Endometrial microvascular endothelial cells (primary cell): ENCODE results near the gene MNAT1. TPM values are rescaled to one million over a fixed set of nuclear protein-coding genes. Genes with fewer than 3 reads are reported as not detected.

Experiments
- in situ Hi-C: cut with HindIII; loops from 2 replicates; pipeline ENCODE4 v1.10.0; 2017; ENCODE audit warnings: low sequenced_read_pairs, low pct_unique_long_range_greater_than_20kb; ENCODE audit errors: inconsistent ontology term
- total RNA-seq: library from RNA; depleted of rRNA; stranded (reverse); fragments of >200 nt; gene quantifications from one replicate; pipeline ENCODE4 v1.2.3, GENCODE V29; 2015; ENCODE audit errors: inconsistent ontology term

Gene MNAT1
- total RNA-seq, 1 donor from 2014 or later: 29.2 TPM

GRCh38 chr14:60980811-60981632, 246.5 kb downstream of the MNAT1 start, which contains the start of the genes SLC38A6 and TRMT5:
Gene SLC38A6 (plus strand): TSS chr14:60981245. CDS start chr14:60981278, 33 bp downstream.
Gene TRMT5 (minus strand): TSS chr14:60981079. CDS start chr14:60980973, 106 bp downstream.
- in situ Hi-C loops: no loop called here

GRCh38 chr14:60981633-60982455, 247.3 kb downstream of the MNAT1 start:
- in situ Hi-C loops: no loop called here

- in situ Hi-C loops: no loop called here
These were observed 249.6 kb downstream of the MNAT1 start for GRCh38 chr14:60984196-60984595.

- in situ Hi-C loops: no loop called here
These were observed 251.9 kb downstream of the MNAT1 start for GRCh38 chr14:60986500-60986899.

GRCh38 chr14:60989599-60989998, 255.0 kb downstream of the MNAT1 start:
- in situ Hi-C loops: no loop called here

GRCh38 chr14:60998617-60999016, 264.1 kb downstream of the MNAT1 start:
- in situ Hi-C loops: no loop called here

- in situ Hi-C loops: no loop called here
These were observed 265.0 kb downstream of the MNAT1 start for GRCh38 chr14:60999536-60999935.

GRCh38 chr14:61003571-61003970, 269.0 kb downstream of the MNAT1 start:
- in situ Hi-C loops: no loop called here

- in situ Hi-C loops: no loop called here
These were observed 285.0 kb downstream of the MNAT1 start for GRCh38 chr14:61019537-61019936.

Other genes with a start within 250 kb of the MNAT1 start
- gene C14orf39, start 248.7 kb upstream of the MNAT1 start, total RNA-seq: not detected
- gene SIX6, start 225.6 kb upstream of the MNAT1 start, total RNA-seq: not detected
- gene SIX1, start 85.3 kb upstream of the MNAT1 start, total RNA-seq: not detected
- gene SIX4, start 10.4 kb upstream of the MNAT1 start, total RNA-seq: 0.65 TPM
- gene TRMT5, start 246.3 kb downstream of the MNAT1 start, total RNA-seq: 10.4 TPM
- gene SLC38A6, start 246.5 kb downstream of the MNAT1 start, total RNA-seq: 22.9 TPM